GM12864 (cell line): Measurements from ENCODE around the gene ACADVL.
"Not testable (repeated sequence)": the region's sequence is repeated elsewhere in the genome, so short reads cannot be mapped to it uniquely, and the experiment has no call there.

ENCODE experiments used
- DNase-seq: peaks from one replicate; pipeline ENCODE4 v3.0.0-alpha.2; 2011; ENCODE audit warnings: low read depth
- H3K4me3 ChIP-seq: 2 replicates; pipeline ENCODE4 v1.5.1; 2011; ENCODE audit warnings: mild to moderate bottlenecking, low read depth, low read length, control low read depth
- CTCF ChIP-seq: IDR thresholded peaks from 2 replicates; pipeline ENCODE4 v1.5.1; 2011; ENCODE audit warnings: low read depth, mild to moderate bottlenecking, moderate library complexity, low read length, control low read depth, inconsistent platforms; ENCODE audit errors: missing control alignments

The ACADVL gene

GRCh38 chr17:7219812-7220592 is at the start of gene ACADVL, which contains the start of gene DLG4:
Gene ACADVL, plus strand, starts transcription at chr17:7219938. Its CDS starts 47 bp downstream, at chr17:7219985.
Gene DLG4, minus strand, starts transcription at chr17:7219836.
- peak within 1 kb of the TSS; percentile 96 for H3K4me3 ChIP-seq
- DNase-seq = no peak
- no peak for TF ChIP-seq CTCF

GRCh38 chr17:7172522-7173191 is 47.1 kb upstream of the ACADVL start:
- not testable (repeated sequence) for H3K4me3 ChIP-seq, DNase-seq

DNA sequence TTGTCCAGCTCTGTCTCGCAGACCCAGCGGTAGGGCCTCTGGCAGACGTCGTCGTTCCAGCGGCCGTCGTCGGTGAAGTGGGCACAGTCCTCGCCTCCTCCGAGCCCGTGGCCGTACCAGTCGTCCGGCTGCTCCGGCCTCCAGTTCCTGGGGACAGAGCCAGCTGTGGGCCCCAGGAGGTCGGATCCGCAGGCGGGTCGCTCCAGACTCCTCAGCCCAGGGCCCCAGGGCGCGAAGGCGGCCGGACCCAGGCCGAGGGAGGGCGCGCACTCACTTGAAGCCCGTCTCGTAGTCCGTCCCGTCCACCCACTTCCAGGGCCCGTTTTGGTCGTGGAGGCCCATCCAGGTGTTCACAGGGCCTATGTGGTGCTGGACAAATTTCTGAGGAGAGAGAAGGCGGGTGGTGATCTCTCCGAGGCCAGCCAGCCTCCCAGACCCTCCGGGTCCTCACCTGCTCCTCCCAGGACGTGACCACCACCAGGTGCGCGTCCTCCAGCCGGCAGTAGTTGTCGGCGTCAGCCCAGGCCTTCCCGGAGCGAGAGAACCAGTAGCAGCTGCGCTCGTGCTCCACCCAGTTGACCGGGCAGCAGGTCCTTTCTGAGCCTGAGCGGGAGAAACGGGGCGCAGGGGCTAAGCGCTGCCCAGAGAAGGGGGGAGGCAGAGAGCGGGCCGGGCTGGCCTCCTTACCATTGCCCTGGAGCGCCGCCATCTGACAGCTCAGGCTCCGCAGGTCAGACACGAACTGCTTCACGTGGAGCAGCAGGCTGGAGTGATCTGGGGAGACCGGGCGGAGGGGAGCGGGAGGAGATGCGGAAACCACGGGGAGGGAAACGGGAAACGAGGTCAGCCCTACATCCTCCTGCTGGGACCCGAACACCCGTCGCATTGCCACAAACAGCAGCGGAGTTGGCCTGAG is 45.8 kb upstream of the ACADVL start:
- DNase-seq = no peak
- no peak overlapping the region for H3K4me3 ChIP-seq
- peak; percentile 2 for TF ChIP-seq CTCF

DNA sequence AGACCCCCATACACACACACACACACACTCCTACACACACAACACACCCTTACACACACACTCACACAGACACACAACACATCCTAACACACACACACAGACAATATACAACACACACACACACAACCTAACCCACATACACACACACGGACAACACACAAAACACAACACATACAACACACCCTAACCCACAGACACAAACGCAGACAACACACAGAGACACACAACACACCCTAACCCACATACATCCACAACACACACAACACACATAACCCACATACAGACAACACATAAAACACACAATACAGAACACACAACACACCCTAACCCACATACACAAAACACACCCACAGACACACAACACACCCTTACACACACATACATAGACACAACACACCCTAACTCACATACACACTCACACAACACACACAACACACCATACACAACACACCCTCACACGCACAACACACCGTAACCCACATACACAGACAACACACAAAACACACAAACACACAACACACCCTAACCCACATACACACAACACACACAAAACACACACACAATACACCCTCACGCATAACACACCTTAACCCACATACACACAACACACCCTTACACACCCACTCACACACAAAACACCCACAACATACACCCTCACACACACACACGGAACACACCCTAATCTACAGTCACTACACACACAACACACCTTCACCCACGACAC is 45.0 kb upstream of the ACADVL start:
- no peak overlapping the region for H3K4me3 ChIP-seq
- TF ChIP-seq CTCF = no peak
- DNase-seq = no peak

DNA sequence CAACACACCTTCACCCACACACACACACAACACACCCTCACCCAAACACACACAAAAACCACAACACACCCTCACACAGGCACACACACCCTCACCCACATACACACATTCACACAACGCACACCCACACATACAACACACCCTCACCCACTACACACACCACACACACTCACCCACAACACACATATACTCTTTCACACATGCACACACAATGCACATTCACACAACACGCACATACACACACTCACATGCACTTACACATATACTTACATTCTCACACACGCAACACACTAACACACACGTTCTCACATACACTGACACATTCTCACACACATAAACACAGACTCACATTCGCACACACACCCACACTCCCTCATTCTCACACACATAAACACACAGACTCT is 44.4 kb upstream of the ACADVL start:
- no peak overlapping the region for H3K4me3 ChIP-seq
- DNase-seq = no peak
- no peak for TF ChIP-seq CTCF

GRCh38 chr17:7176107-7176840 is 43.5 kb upstream of the ACADVL start:
- no peak for DNase-seq
- no peak overlapping the region for H3K4me3 ChIP-seq
- TF ChIP-seq CTCF = no peak
